HFF-Myc (cell line): ENCODE measurements around the gene PRKCQ.

Experiments
- DNase-seq: peaks from one replicate; pipeline ENCODE4 v3.0.0-alpha.2; 2011; ENCODE audit warnings: low read depth; ENCODE audit errors: extremely low read depth
- H3K4me3 ChIP-seq: replicated peaks from 2 replicates; pipeline ENCODE4 v1.5.1; 2011; ENCODE audit warnings: low read depth, mild to moderate bottlenecking, control low read depth, low read length
- CTCF ChIP-seq: IDR thresholded peaks from 2 replicates; pipeline ENCODE4 v1.5.1; 2012; ENCODE audit warnings: mild to moderate bottlenecking, low read depth, low read length, control low read depth; ENCODE audit errors: missing control alignments

The PRKCQ gene

GRCh38 chr10:6461961-6462360 lies 118.1 kb downstream of the PRKCQ start:
- TF ChIP-seq CTCF: no peak
- H3K4me3 ChIP-seq: no peak overlapping the region
- no peak for DNase-seq

GRCh38 chr10:6460861-6461409 lies 119.1 kb downstream of the PRKCQ start:
- DNase-seq: no peak
- H3K4me3 ChIP-seq: no peak overlapping the region
- no peak for TF ChIP-seq CTCF

- no peak overlapping the region for H3K4me3 ChIP-seq
- no peak for TF ChIP-seq CTCF
- DNase-seq: no peak
Measured at GRCh38 chr10:6458814-6459213, 121.3 kb downstream of the PRKCQ start.

GRCh38 chr10:6457376-6457775 lies 122.7 kb downstream of the PRKCQ start:
- H3K4me3 ChIP-seq: no peak overlapping the region
- TF ChIP-seq CTCF: no peak
- no peak for DNase-seq

- DNase-seq: no peak
- no peak overlapping the region for H3K4me3 ChIP-seq
- TF ChIP-seq CTCF: no peak
Measured at GRCh38 chr10:6456067-6456466, 124.0 kb downstream of the PRKCQ start.

GRCh38 chr10:6455592-6455991 lies 124.5 kb downstream of the PRKCQ start:
- no peak for DNase-seq
- TF ChIP-seq CTCF: no peak
- no peak overlapping the region for H3K4me3 ChIP-seq

- no peak for TF ChIP-seq CTCF
- H3K4me3 ChIP-seq: no peak overlapping the region
- DNase-seq: no peak
Measured at GRCh38 chr10:6446711-6447110, 133.4 kb downstream of the PRKCQ start.
